ENCODE results near the gene SUV39H2.
"Not testable (repeated sequence)": the region's sequence is repeated elsewhere in the genome, so short reads cannot be mapped to it uniquely, and the experiment has no call there.

Gene SUV39H2

DNA sequence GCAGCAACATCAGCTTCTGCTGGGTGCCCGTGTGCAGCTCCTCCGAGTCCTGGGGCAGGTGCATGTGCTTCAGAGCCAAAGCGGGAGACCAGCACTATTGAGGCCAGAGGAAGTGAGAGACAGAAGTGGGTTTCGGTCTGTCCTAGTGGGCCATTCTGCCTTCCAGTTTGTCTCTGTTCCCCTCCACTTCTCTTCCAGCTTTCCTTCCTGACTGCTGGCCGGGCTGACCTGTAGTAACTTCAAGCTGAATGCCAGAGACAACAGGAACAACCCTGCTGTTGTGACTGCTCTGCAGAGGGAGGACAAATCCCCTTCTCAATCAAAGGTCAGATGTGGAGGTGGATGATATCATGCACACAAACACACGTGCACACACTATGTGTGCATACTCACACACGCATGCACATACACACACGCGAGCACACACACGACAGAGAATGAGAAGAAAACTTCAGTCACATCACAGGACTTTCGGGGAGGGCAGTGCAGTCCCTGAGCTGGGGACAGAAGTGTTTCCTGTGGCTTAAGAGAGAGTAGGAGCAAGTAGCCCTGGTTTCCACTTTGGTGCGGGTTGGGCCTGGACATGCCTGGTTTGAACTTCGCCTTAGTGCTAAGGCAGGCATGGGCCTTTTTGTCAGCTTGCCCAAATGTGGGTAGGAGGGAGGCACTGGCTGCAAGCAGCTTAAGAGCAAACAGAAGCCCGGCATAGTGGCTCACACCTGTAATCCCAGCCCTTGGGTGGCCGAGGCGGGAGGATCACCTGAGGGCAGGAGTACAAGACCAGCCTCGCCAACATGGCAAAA, 63.7 kb downstream of the SUV39H2 start:
- not testable (repeated sequence) for H3K4me3 Mint-ChIP-seq; ATAC-seq; DNase-seq (ENCODE audit: low spot score in 2 of 2); H3K9me3 Mint-ChIP-seq
- Mint-ChIP-seq H3K36me3 (peaks cover 93% of the 10 kb centered on the region), H3K4me1 (peaks cover 14% of the 10 kb centered on the region), H3K27ac (peak overlapping the region; percentile 6)

GRCh38 chr10:14942950-14943338, 64.3 kb downstream of the SUV39H2 start:
- DNase-seq (ENCODE audit: low spot score in 2 of 2); H3K9me3 Mint-ChIP-seq; H3K27ac Mint-ChIP-seq; H3K4me3 Mint-ChIP-seq; ATAC-seq: not testable (repeated sequence)
- peaks cover 94% of the 10 kb centered on the region for H3K36me3 Mint-ChIP-seq
- H3K4me1 Mint-ChIP-seq: peaks cover 11% of the 10 kb centered on the region

DNA sequence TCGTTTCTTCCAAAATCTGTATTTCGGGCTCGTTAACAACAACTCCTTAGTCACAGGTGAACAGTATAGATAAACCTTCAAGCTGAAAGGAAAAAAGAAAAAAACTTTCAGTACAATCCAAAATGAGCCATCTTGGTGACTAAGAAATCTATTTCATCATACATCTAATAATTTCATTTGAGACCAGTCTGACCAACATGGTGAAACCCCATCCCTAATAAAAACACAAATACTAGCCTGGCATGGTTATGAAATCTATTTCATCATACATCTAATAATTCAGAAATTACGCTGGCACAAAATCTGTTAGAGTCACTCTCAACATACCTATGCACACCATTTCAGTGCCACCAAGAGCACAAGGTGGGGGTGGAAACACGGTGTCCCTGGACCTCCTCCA, 66.4 kb downstream of the SUV39H2 start:
- no peak for ATAC-seq
- Mint-ChIP-seq H3K36me3 (peaks cover 87% of the 10 kb centered on the region), H3K27ac (no peak overlapping the region)

GRCh38 chr10:14947268-14947667, 68.6 kb downstream of the SUV39H2 start:
- ATAC-seq: no peak
- Mint-ChIP-seq H3K4me1 (peaks cover 30% of the 10 kb centered on the region), H3K9me3 (no peaks in the 10 kb centered on the region), H3K4me3 (no peak overlapping the region), H3K27ac (no peak overlapping the region), H3K36me3 (peaks cover 77% of the 10 kb centered on the region)
- DNase-seq (ENCODE audit: low spot score in 2 of 2): no peak

More for the DNA sequence above, 66.4 kb downstream of the SUV39H2 start:
- H3K4me3 Mint-ChIP-seq: no peak overlapping the region
- peaks cover 15% of the 10 kb centered on the region for H3K4me1 Mint-ChIP-seq
- no peak for DNase-seq (ENCODE audit: low spot score in 2 of 2)
- no peaks in the 10 kb centered on the region for H3K9me3 Mint-ChIP-seq

DNA sequence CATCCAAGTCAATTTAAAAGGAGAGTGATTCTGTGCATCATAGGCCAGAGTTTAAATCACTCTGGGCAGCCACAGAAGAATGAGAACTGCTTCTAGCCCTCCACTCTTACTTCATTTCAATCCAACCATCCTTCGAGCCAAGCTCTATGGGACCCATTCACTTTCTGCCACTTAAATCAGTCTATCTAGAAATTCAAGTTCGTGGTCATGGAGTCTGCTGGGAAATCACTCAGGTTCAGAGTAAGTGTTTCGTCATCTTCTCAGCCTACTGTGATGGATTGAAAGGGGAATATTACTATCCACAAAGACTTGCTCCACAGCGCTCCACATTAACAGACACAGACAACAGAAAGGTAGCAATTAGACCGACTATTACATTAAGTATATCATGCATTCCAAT, 70.6 kb downstream of the SUV39H2 start:
- ATAC-seq (no peak), DNase-seq (ENCODE audit: low spot score in 2 of 2) (no peak)
- Mint-ChIP-seq H3K27ac (no peak overlapping the region), H3K9me3 (no peaks in the 10 kb centered on the region), H3K36me3 (peaks cover 68% of the 10 kb centered on the region), H3K4me1 (peaks cover 38% of the 10 kb centered on the region), H3K4me3 (no peak overlapping the region)

- Mint-ChIP-seq H3K4me1 (peaks cover 40% of the 10 kb centered on the region), H3K36me3 (peaks cover 40% of the 10 kb centered on the region), H3K9me3 (no peaks in the 10 kb centered on the region), H3K4me3 (peak overlapping the region; percentile 91), H3K27ac (peak overlapping the region; percentile 98)
- no peak for ATAC-seq
- no peak for DNase-seq (ENCODE audit: low spot score in 2 of 2)
Measured at GRCh38 chr10:14952851-14953423, 74.3 kb downstream of the SUV39H2 start.

- Mint-ChIP-seq H3K4me3 (peak overlapping the region; percentile 91), H3K4me1 (peaks cover 42% of the 10 kb centered on the region), H3K9me3 (no peaks in the 10 kb centered on the region), H3K36me3 (peaks cover 34% of the 10 kb centered on the region), H3K27ac (peak overlapping the region; percentile 98)
- ATAC-seq (peak; percentile 67), DNase-seq (ENCODE audit: low spot score in 2 of 2) (no peak)
Measured at GRCh38 chr10:14953424-14954000, 74.8 kb downstream of the SUV39H2 start.

Measured in stimulated activated effector memory CD8-positive, alpha-beta T cell treated with anti-CD3 and anti-CD28 coated beads, Interleukin-12 subunit alpha, Interleukin-12 subunit beta, amount 100 ng/mL, for 72 hours (primary cell).